Measurements from ENCODE around the gene ITGB5.

- TF ChIP-seq, protein P1, sequence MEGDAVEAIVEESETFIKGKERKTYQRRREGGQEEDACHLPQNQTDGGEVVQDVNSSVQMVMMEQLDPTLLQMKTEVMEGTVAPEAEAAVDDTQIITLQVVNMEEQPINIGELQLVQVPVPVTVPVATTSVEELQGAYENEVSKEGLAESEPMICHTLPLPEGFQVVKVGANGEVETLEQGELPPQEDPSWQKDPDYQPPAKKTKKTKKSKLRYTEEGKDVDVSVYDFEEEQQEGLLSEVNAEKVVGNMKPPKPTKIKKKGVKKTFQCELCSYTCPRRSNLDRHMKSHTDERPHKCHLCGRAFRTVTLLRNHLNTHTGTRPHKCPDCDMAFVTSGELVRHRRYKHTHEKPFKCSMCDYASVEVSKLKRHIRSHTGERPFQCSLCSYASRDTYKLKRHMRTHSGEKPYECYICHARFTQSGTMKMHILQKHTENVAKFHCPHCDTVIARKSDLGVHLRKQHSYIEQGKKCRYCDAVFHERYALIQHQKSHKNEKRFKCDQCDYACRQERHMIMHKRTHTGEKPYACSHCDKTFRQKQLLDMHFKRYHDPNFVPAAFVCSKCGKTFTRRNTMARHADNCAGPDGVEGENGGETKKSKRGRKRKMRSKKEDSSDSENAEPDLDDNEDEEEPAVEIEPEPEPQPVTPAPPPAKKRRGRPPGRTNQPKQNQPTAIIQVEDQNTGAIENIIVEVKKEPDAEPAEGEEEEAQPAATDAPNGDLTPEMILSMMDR (IDR thresholded peaks at IDR 0.05): no peak
- no peak for TF ChIP-seq POLR2A (IDR thresholded peaks at IDR 0.05)
Observed at GRCh38 chr3:124833710-124834332, 53.3 kb downstream of the ITGB5 start.

All from upper lobe of left lung (tissue), 4 donors.